Measurements from ENCODE around the gene GJB4.

- no peak for TF ChIP-seq CTCF (IDR thresholded peaks at IDR 0.05; ENCODE audit: poor library complexity, severe bottlenecking)
- TF ChIP-seq EP300 (conservative IDR thresholded peaks at IDR 0.05; ENCODE audit: poor library complexity, severe bottlenecking), result no peak
- no peak for TF ChIP-seq RAD21 (conservative IDR thresholded peaks at IDR 0.05)
- no peak for TF ChIP-seq EZH2 (IDR thresholded peaks at IDR 0.05; ENCODE audit: borderline replicate concordance, insufficient read depth, low read length, poor library complexity, severe bottlenecking)
- no peak for TF ChIP-seq REST (IDR thresholded peaks at IDR 0.05; ENCODE audit: borderline replicate concordance)
- no peak for TF ChIP-seq MXI1 (conservative IDR thresholded peaks at IDR 0.05; ENCODE audit: poor library complexity, severe bottlenecking)
- TF ChIP-seq TAF1 (IDR thresholded peaks at IDR 0.05; ENCODE audit: low read depth), result no peak
- TF ChIP-seq POLR2AphosphoS5 (IDR thresholded peaks at IDR 0.05), result no peak
Measured at GRCh38 chr1:34774957-34775356, 15.4 kb downstream of the GJB4 start.
